Breast epithelium (tissue), 3 donors: ENCODE measurements around the gene GPR34.

Experiments used
- CTCF ChIP-seq, 3 donors: fragments of 450-650 bp; IDR thresholded peaks; one replicate each; pipeline ENCODE4 v1.5.1; 2016 to 2017; ENCODE audit warnings: antibody characterized with exemption in 3 of 3, mild to moderate bottlenecking in 3 of 3, moderate library complexity in 3 of 3
- POLR2A ChIP-seq: fragments of 450-650 bp; IDR thresholded peaks from one replicate; pipeline ENCODE4 v1.6.1; 2016; ENCODE audit warnings: antibody characterized with exemption, mild to moderate bottlenecking, moderate library complexity
- POLR2AphosphoS5 ChIP-seq, 3 donors: sonication (generic); formaldehyde crosslinking; IDR thresholded peaks; one replicate each; pipeline ENCODE4 v1.6.1; 2017; ENCODE audit warnings: antibody characterized with exemption in 3 of 3

- TF ChIP-seq CTCF (IDR thresholded peaks at IDR 0.05) (no peak), POLR2A (no peak), POLR2AphosphoS5 (IDR thresholded peaks at IDR 0.05) (no peak)
These were observed 27.4 kb downstream of the GPR34 start for GRCh38 chrX:41716222-41716621.
